HG02943 (cell line): ENCODE data around the gene THADA.
A peak's percentile ranks its signal among the peaks of the same experiment; 100 is the strongest.
"Not testable (repeated sequence)": the region's sequence is repeated elsewhere in the genome, so short reads cannot be mapped to it uniquely, and the experiment has no call there.

Source experiments
- ATAC-seq: cut with Tn5 transposase; IDR thresholded peaks from one replicate; pipeline ENCODE4 v1.9.1; 2021; ENCODE audit warnings: mild to moderate bottlenecking, low read depth, moderate library complexity; ENCODE audit not compliant: unreplicated experiment

Gene THADA

DNA sequence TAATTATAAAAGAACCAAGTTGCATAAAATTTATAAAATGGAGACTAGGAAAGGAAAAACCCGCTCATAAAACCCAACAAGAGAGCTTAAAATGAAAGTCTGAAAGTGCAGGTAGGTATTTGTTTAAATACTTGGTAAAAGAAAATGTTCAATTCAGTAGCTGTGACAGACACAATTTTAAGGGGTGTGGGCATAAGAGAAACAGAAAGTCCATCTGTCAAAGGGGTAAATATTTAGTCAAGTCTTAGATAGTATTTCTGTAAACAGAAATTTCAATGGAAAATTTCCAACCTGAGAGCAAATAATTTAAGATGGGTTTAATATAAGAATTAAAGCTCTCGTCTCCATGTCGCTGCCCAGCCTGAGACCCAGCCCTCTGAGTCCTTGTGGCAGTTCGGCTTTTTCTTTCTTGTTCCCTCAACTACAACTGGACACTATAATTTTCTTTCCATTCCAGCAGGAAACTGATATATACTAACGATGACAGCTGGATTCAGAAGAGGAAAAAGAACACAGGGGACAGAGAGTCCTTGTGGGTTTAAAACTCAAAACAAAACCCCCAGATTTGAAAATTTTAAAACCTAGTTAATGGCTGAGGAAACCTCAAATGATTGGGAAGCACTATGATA, 281.4 kb downstream of the THADA start:
- ATAC-seq: no peak

DNA sequence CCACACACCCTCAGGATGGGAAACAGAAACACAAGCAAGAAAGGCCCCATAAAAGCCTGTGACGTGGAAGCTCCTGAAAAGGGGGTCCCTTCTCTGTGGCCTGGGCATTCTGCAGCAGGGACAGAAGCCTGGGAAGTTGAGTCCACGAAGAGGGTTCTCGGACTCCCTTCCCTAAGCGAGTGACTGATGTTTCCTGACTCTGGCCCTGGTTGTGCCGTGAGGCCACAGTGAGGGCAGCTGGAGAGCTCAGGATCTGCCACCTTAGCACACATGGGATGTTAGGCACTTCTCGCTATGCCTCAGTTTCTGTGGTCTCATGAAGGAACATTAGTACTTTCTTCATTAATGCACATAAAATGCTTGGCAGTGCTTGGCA, 282.2 kb downstream of the THADA start:
- no peak for ATAC-seq

GRCh38 chr2:43312755-43313641, 282.8 kb downstream of the THADA start:
- no peak for ATAC-seq

DNA sequence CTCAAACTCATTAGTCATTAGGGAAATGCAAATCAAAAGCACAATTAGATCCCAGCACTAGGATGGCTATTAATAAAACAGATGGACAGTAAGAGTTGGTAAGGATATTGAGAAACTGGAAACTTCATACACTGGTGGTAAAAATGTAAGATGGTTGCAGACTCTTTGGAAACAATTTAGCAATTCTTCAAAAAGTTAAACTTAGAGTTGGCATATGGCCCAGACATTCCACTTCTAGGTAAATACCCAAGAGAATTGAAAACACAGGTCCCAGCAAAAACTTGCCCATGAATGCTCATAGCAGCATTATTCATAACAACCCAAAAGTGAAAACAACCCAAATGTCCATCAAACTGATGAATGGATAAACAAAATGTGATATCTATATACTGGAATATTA, 284.6 kb downstream of the THADA start:
- ATAC-seq: no peak

- ATAC-seq: no peak
Observed at GRCh38 chr2:43309935-43310334, 285.9 kb downstream of the THADA start.

DNA sequence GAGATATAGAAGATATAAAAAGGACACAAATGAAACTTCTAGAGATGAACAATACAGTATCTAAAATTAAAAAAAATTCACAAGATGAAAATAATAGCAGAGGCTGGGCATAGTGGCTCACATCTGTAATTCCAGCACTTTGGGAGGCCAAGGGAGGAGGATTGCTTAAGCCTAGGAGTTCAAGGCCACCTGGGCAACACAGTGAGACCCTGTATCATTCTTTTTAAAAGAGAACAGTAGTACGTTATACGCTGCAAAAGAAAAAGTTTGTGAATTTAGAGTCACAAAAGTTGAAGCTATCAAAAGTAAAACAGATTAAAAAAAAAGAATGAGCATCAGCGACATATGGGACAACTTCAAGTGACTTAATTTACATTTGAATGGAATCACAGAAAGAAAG, 287.9 kb downstream of the THADA start:
- ATAC-seq: no peak

GRCh38 chr2:43307046-43307445, 288.8 kb downstream of the THADA start:
- no peak for ATAC-seq

DNA sequence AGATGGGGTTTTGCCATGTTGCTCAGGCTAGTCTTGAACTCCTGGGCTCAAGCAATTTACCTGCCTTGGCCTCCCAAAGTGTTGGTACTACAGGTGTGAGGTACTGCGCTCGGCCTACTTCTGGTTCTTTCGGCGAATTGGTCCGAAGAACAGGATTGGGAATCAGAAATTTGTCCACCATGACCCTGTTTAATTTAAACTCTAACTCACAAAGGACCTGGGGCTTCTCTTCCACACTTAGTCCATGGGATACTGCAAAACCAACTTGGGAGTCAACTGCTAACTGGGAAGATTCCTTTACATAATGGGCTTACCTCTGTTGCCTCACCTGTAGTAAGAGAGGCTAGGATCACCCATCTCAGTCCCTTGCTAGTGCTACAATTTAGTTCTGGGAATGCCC, 289.6 kb downstream of the THADA start:
- no peak for ATAC-seq

DNA sequence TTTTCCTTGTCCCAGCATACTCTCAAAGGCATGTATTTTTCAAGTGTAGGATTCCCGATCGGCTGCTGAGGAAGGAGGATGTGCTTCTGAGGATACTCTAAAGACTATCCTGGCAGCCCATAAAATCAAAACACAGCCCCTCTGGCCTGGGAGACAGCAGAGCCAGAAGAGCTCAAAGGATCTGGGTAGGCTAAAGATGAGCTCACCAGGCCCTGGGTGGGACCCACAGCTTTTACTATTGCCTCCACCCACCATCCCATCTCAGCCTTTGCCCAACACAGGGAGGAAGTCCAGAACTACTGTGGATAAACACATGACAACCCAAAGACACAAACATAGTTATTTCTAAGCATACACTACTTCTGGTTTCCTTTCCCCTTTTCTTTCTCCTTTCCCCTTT, 290.3 kb downstream of the THADA start:
- no peak for ATAC-seq

GRCh38 chr2:43305012-43305411, 290.8 kb downstream of the THADA start:
- no peak for ATAC-seq

DNA sequence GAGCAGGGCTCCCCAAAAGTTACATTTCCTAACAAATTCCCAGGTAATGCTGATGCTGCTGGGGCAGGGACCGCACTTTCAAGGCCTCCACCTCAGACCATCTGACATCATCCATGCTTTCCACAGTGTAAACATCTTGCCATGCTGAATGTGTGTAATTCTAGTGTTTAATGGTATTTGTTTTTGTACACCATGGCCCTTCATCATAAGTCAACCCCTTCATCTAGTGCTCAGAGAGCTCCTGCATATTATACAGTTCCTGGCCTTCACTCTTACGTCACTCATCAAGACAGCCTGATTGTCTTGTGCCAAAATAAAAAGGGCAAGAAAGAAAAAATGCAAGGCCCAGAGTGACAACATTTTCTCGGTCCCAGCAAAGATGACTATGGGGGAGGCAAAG, 291.9 kb downstream of the THADA start:
- no peak for ATAC-seq

DNA sequence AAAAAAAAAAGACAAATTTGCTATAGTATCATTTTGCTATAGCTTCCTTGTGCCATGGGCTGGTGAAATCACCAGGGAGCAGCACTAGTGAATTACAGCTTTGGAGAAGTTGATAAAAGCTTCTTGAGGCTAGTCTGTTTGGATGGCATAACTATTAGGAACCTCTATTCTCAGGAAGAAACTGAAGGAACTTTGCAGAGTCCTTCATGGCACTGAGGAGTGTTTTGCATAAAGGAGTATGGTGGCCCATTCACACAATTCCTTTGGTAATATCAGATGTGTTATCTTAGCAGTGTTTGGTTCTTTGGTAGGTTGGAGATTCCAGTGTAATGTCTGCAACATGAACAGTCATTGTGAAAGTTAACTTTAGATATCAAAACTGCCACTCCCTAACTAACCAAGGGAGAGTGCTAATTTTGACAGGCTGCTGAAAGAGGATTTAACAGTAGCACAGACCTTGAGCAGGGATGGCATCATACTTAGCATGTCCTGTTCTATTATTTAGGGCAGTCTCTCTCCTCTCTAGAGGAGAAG, 292.8 kb downstream of the THADA start:
- ATAC-seq: no peak

DNA sequence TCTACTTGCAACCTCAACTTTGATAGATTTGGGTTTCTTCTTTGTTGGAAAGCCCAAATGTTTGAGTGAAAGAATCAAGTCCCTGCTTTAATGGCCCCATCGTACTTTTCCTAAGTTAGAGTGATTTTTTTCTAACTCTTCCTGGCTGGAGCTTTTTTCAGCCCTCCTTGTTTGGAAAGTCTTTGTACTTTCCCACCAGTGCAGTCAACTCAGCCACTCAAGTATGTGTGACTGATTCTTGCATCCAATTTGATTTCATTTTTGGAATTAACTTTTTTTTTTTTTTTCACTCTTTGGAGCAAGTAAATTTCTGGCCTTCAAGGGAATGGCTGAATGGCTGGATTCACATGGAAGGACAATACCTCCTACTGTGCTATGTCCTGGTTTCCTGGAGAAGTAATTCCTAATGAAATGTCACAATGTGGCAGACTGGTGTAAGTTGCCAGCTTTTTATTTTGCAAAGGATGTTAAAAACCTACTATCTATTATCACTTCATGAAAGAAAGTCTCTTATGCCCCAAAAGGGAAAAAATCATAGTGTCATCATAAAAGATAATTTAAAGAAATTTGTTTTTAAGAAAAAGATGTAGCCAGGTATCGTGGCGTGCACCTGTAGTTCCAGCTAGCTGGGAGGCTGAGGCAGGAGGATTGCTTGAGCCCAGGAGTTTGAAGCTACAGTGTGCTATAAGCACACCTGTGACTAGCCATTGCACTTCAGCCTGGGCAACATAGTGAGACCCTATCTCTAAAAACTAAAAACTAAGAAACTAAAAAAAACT, 293.5 kb downstream of the THADA start:
- no peak for ATAC-seq

DNA sequence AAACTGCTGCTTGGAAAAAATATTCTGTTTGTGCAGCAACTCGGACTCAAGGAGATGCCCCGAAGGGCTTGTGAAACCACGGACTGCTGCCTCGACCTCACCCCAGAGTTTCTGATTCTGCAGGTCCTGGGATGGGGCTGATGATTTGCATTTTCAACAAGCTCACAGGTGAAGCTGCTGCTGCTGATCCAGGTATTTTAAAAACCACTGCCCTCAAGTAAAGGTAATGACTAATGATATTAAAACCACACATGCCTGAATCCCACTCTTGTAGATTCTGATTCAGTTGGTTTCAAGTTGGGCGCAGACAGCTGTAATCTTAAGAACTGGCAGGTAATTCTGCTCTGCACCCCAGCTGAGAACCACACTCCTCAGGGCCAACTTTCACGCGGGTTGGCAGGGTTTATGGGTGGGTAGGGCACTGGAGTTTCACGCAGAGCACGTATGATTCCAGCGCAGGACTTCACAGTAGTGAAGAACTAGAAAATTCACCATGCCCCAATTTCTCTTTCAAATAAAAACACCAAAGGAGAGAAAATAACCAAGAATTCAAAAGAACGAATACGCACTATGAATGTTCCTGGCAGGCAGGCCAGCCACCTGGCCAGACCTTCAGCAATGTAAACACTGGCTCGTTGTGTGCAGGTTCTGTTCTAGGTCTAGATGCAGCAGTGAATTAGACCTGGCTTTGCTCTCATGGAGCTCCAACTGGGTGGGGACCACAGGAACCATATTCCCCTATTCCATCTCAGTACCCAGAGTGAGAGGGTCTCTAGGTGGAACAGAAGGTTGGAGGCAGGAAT, 294.9 kb downstream of the THADA start:
- ATAC-seq: no peak

GRCh38 chr2:43300222-43300621, 295.6 kb downstream of the THADA start:
- ATAC-seq: no peak

GRCh38 chr2:43298500-43298899, 297.3 kb downstream of the THADA start:
- ATAC-seq: no peak

- ATAC-seq: not testable (repeated sequence)
Observed at GRCh38 chr2:43297740-43298139, 298.1 kb downstream of the THADA start.

DNA sequence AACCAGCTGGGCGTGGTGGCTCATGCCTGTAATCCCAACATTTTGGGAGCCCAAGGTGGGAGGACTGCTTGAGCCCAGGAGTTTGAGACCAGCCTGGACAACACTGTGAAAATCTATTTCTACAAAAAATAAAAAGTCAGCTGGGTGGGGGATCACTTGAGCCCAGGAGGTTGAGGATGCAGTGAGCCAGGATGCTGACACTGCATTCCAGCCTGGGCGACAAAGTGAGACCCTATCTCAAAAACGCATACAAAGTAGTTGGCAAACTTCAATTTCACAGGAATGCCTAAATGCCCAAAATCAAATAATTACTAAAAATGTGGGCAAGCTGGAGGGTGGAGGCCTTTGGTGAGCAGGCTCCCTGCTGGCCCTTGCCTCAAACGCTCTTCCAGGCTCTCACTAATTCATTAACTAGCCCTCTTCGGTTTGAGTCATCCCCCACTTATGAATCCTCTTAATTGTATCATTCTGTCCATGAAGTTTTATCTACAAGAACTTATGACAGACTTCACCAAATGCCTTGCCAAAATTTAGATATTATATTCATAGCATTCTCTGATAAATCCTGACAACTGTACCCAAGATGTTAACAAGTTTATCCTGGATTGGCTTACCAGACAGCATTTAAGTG, 300.8 kb downstream of the THADA start:
- ATAC-seq: no peak

- ATAC-seq: peak; percentile 94
Observed at GRCh38 chr2:43293744-43294695, 301.8 kb downstream of the THADA start.
